ENCODE measurements around the gene STAC2.

Gene STAC2

GRCh38 chr17:39195568-39196160 lies 30.1 kb downstream of the STAC2 start:
- intact Hi-C loops (cut with DNase I): no loop called here
- DNase-seq: peak in 1 of 42 donors; percentile 44

- DNase-seq: peak in 28 of 42 donors; percentile 31 to 82 (median 59)
- intact Hi-C loops (cut with DNase I): no loop called here
Measured at GRCh38 chr17:39194985-39195524, 30.7 kb downstream of the STAC2 start.

GRCh38 chr17:39194089-39194984 lies 31.4 kb downstream of the STAC2 start:
- intact Hi-C loops (cut with DNase I): no loop called here
- DNase-seq: peak; percentile 55 to 94 (median 80)

GRCh38 chr17:39193346-39193745 lies 32.4 kb downstream of the STAC2 start:
- DNase-seq: no peak

GRCh38 chr17:39192901-39193300 lies 32.8 kb downstream of the STAC2 start:
- DNase-seq: no peak
- intact Hi-C loops (cut with DNase I): no loop called here

More at GRCh38 chr17:39193346-39193745, 32.4 kb downstream of the STAC2 start:
- intact Hi-C loops (cut with DNase I): no loop called here

- intact Hi-C loops (cut with DNase I): no loop called here
- no peak for DNase-seq
Measured at GRCh38 chr17:39191750-39192510, 33.8 kb downstream of the STAC2 start.

- DNase-seq: no peak
- intact Hi-C loops (cut with DNase I): no loop called here
Measured at GRCh38 chr17:39187152-39187830, 38.5 kb downstream of the STAC2 start.

- DNase-seq: peak in 6 of 42 donors; percentile 13 to 63 (median 41)
- intact Hi-C loops (cut with DNase I): no loop called here
Measured at GRCh38 chr17:39186481-39187002, 39.2 kb downstream of the STAC2 start.

- intact Hi-C loops (cut with DNase I): no loop called here
- DNase-seq: no peak
Measured at GRCh38 chr17:39183720-39184119, 42.0 kb downstream of the STAC2 start.

GRCh38 chr17:39183045-39183444 lies 42.7 kb downstream of the STAC2 start:
- DNase-seq: no peak
- intact Hi-C loops (cut with DNase I): no loop called here

- intact Hi-C loops (cut with DNase I): no loop called here
Measured at GRCh38 chr17:39181303-39181702, 44.4 kb downstream of the STAC2 start.

GRCh38 chr17:39178536-39178935 lies 47.2 kb downstream of the STAC2 start:
- DNase-seq: no peak
- intact Hi-C loops (cut with DNase I): no loop called here

More at GRCh38 chr17:39181303-39181702, 44.4 kb downstream of the STAC2 start:
- DNase-seq: no peak

- intact Hi-C loops (cut with DNase I): no loop called here
- DNase-seq: no peak
Measured at GRCh38 chr17:39177256-39177655, 48.5 kb downstream of the STAC2 start.

- no peak for DNase-seq
- intact Hi-C loops (cut with DNase I): no loop called here
Measured at GRCh38 chr17:39175695-39176093, 50.1 kb downstream of the STAC2 start.

- intact Hi-C loops (cut with DNase I): no loop called here
- peak in 41 of 42 donors; percentile 58 to 91 (median 79) for DNase-seq
Measured at GRCh38 chr17:39174920-39175694, 50.6 kb downstream of the STAC2 start.

GRCh38 chr17:39173526-39174274 lies 52.0 kb downstream of the STAC2 start:
- DNase-seq: peak in 4 of 42 donors; percentile 21 to 40 (median 33)

GRCh38 chr17:39173080-39173479 lies 52.7 kb downstream of the STAC2 start:
- no peak for DNase-seq
- intact Hi-C loops (cut with DNase I): no loop called here

More at GRCh38 chr17:39173526-39174274, 52.0 kb downstream of the STAC2 start:
- intact Hi-C loops (cut with DNase I): no loop called here
